ENCODE measurements around the gene KMT5C.

The KMT5C gene

GRCh38 chr19:55384131-55384919 is 44.6 kb downstream of the KMT5C start, which contains the start of gene TMEM238:
TMEM238 (minus strand) TSS chr19:55384292; CDS start chr19:55384259, 33 bp downstream.
- Histone ChIP-seq H3K18ac (ENCODE audit: low read depth in 1 of 2, low read length in 2 of 2) (peak within 1 kb of the TSS; percentile 61 to 74), H3K36me3 (ENCODE audit: control insufficient read depth in 1 of 2, insufficient read depth in 2 of 2, low read depth in 1 of 2, low read length in 2 of 2) (peaks cover 26% of the 10 kb centered on the region in 2 experiments), H4K91ac (ENCODE audit: low read length) (peak within 1 kb of the TSS; percentile 76), H3K27ac (ENCODE audit: low read length, poor library complexity, severe bottlenecking) (peak within 1 kb of the TSS; percentile 53), H3K79me1 (replicated peaks; ENCODE audit: low read length, poor library complexity, severe bottlenecking) (peaks cover 8% of the 10 kb centered on the region), H2BK120ac (ENCODE audit: low read depth, low read length) (peak within 1 kb of the TSS; percentile 24), H3K4me2 (ENCODE audit: low read length, poor library complexity, severe bottlenecking) (peak within 1 kb of the TSS; percentile 76), H3K4ac (ENCODE audit: low read depth in 1 of 2, low read length in 2 of 2) (peak within 1 kb of the TSS; percentile 76 to 89), H3K4me1 (ENCODE audit: control insufficient read depth, insufficient read depth, low read depth, low read length) (peaks cover 39% of the 10 kb centered on the region), H3K14ac (ENCODE audit: low read length in 2 of 2) (peak within 1 kb of the TSS in 1 of 2 experiments; percentile 44), H3K27me3 (ENCODE audit: control insufficient read depth in 1 of 2, insufficient read depth in 1 of 2, low read length in 2 of 2) (no peaks in the 10 kb centered on the region), H2BK5ac (ENCODE audit: low read depth, low read length, poor library complexity, severe bottlenecking) (no peak within 1 kb of the TSS), H3K9me3 (ENCODE audit: control insufficient read depth, low read length) (no peaks in the 10 kb centered on the region), H3K4me3 (ENCODE audit: insufficient read depth in 1 of 2, low read depth in 1 of 2, low read length in 2 of 2) (peak within 1 kb of the TSS; percentile 58 to 98), H2AFZ (ENCODE audit: low read depth, low read length) (peak within 1 kb of the TSS; percentile 66), H3K23ac (ENCODE audit: low read length in 2 of 2) (peak within 1 kb of the TSS; percentile 23 to 64), H4K8ac (ENCODE audit: low read length) (peak within 1 kb of the TSS; percentile 92), H2BK12ac (ENCODE audit: low read length in 2 of 2) (peak within 1 kb of the TSS in 1 of 2 experiments; percentile 9), H2BK15ac (ENCODE audit: low read depth, poor library complexity, severe bottlenecking) (peak within 1 kb of the TSS; percentile 34), H3K9ac (ENCODE audit: low read length) (peak within 1 kb of the TSS; percentile 98), H2AK5ac (ENCODE audit: low read length, severe bottlenecking) (peak within 1 kb of the TSS; percentile 43)
- 27% methylated on average over 55 of the region's 72 CpGs for WGBS
- no peak for DNase-seq

DNA sequence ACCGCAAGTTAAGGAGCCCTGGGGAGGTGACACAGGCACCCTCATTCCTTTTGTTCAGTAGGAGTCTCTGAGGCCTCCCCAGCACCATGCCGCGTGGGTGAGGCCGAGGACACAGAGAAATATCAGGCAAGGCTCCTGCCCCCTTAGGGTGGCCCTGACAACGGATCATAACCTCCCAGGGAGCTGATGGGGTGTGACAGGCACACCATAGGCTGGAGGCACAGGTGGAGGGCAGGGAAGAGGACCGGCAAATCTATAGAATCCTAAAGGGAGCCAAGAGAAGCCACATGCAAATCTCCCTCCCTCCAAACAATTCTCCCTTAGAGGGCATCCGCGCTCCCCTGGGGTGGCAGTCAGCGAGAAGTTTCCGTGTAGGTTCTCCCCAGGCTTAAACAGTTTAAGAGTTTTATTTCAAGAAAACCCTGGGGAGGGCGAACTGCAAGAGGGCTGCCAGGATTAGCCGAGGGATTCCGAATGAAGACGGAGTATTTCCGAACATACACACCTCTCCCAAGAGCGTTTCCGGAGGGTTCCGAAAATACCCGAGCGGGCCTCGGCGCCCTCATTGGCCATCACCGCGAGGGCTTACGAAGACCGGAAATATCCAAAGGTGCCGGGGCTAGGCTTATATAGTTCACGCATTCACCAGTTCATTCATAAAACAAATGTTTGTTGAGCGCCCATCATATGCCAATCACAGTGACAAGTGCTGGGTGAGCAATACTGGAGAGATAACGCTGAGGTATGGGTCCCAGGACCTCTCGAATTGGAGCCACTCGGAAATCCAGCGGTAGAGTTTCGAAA is 45.4 kb downstream of the KMT5C start:
- Histone ChIP-seq H3K27me3 (ENCODE audit: control insufficient read depth in 1 of 2, insufficient read depth in 1 of 2, low read length in 2 of 2) (no peaks in the 10 kb centered on the region), H3K9ac (ENCODE audit: low read length) (peak overlapping the region; percentile 98)
- 7% methylated on average over 32 of the region's 34 CpGs for WGBS

DNA sequence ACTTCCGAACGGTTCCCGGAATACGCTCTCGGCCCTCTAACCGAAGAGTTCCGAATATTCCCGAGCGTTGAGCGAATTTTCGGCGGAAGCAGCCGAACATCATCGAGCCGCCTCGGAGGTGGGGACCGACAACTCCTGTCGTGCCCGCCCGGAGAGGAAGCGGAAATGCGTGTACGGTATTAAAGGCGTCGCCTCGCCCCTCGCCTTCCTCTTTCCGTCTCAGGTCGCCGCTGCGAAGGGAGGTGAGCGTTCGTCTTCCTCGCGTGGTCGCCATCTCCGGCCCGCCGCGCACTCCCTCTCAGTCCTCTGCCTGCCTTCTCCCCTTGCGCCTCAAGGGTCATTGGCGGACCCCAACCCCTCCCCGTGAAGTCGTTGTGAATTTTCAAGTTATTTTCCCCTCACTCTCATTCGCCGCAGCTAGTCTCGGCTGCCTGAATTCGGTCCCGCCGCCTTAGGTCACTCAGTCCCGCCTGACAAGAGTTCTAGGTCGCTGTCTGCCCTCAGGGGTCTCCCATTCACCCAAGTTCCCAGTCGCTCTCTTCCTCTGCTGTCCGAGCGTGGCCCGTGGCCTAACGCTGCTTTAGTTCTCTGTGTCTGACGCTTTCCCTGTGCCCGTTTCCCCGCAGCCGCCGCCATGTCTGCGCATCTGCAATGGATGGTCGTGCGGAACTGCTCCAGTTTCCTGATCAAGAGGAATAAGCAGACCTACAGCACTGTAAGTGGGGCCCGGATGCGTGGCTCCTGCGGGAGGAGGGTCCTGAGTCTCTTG is 46.2 kb downstream of the KMT5C start, which contains the start of gene RPL28:
Gene RPL28, plus strand, starts transcription at position 209 of the 769 bp plus-strand sequence. Its CDS starts 426 bp downstream, at position 635.
- Histone ChIP-seq H2AK5ac (ENCODE audit: low read length, severe bottlenecking) (no peak within 1 kb of the TSS), H4K91ac (ENCODE audit: low read length) (peak within 1 kb of the TSS; percentile 45), H2BK120ac (ENCODE audit: low read depth, low read length) (peak within 1 kb of the TSS; percentile 21), H3K23ac (ENCODE audit: low read length in 2 of 2) (peak within 1 kb of the TSS in 1 of 2 experiments; percentile 23), H2BK15ac (ENCODE audit: low read depth, poor library complexity, severe bottlenecking) (no peak within 1 kb of the TSS), H3K4ac (ENCODE audit: low read depth in 1 of 2, low read length in 2 of 2) (peak within 1 kb of the TSS; percentile 52 to 89), H3K9ac (ENCODE audit: low read length) (peak within 1 kb of the TSS; percentile 98), H3K36me3 (ENCODE audit: control insufficient read depth in 1 of 2, insufficient read depth in 2 of 2, low read depth in 1 of 2, low read length in 2 of 2) (peaks cover 40 to 42% of the 10 kb centered on the region in 2 experiments), H2BK12ac (ENCODE audit: low read length in 2 of 2) (no peak within 1 kb of the TSS), H3K4me3 (ENCODE audit: insufficient read depth in 1 of 2, low read depth in 1 of 2, low read length in 2 of 2) (peak within 1 kb of the TSS; percentile 70 to 98), H3K9me3 (ENCODE audit: control insufficient read depth, low read length) (no peaks in the 10 kb centered on the region), H3K79me1 (replicated peaks; ENCODE audit: low read length, poor library complexity, severe bottlenecking) (peaks cover 8% of the 10 kb centered on the region), H2AFZ (ENCODE audit: low read depth, low read length) (no peak within 1 kb of the TSS), H3K27me3 (ENCODE audit: control insufficient read depth in 1 of 2, insufficient read depth in 1 of 2, low read length in 2 of 2) (no peaks in the 10 kb centered on the region), H3K4me1 (ENCODE audit: control insufficient read depth, insufficient read depth, low read depth, low read length) (peaks cover 53% of the 10 kb centered on the region), H3K14ac (ENCODE audit: low read length in 2 of 2) (peak within 1 kb of the TSS in 1 of 2 experiments; percentile 56), H3K4me2 (ENCODE audit: low read length, poor library complexity, severe bottlenecking) (peak within 1 kb of the TSS; percentile 67), H3K18ac (ENCODE audit: low read depth in 1 of 2, low read length in 2 of 2) (peak within 1 kb of the TSS; percentile 67 to 71), H3K27ac (ENCODE audit: low read length, poor library complexity, severe bottlenecking) (peak within 1 kb of the TSS; percentile 97), H4K8ac (ENCODE audit: low read length) (peak within 1 kb of the TSS; percentile 95), H2BK5ac (ENCODE audit: low read depth, low read length, poor library complexity, severe bottlenecking) (no peak within 1 kb of the TSS)
- WGBS, result under 1% methylated on average over 68 of the region's 68 CpGs
- peak; percentile 99 for DNase-seq

More for the DNA sequence above, 45.4 kb downstream of the KMT5C start:
- H3K18ac ChIP-seq (ENCODE audit: low read depth in 1 of 2, low read length in 2 of 2), result peak overlapping the region; percentile 71 to 74
- DNase-seq, result peak; percentile 97
- peak overlapping the region; percentile 43 for H2AK5ac ChIP-seq (ENCODE audit: low read length, severe bottlenecking)
- no peak overlapping the region for H2BK120ac ChIP-seq (ENCODE audit: low read depth, low read length)
- no peak overlapping the region for H2AFZ ChIP-seq (ENCODE audit: low read depth, low read length)
- peaks cover 47% of the 10 kb centered on the region for H3K4me1 ChIP-seq (ENCODE audit: control insufficient read depth, insufficient read depth, low read depth, low read length)
- no peaks in the 10 kb centered on the region for H3K9me3 ChIP-seq (ENCODE audit: control insufficient read depth, low read length)
- H3K14ac ChIP-seq (ENCODE audit: low read length in 2 of 2), result peak overlapping the region in 1 of 2 experiments; percentile 44
- H4K91ac ChIP-seq (ENCODE audit: low read length), result peak overlapping the region; percentile 5
- peak overlapping the region; percentile 95 for H4K8ac ChIP-seq (ENCODE audit: low read length)
- peaks cover 8% of the 10 kb centered on the region for H3K79me1 ChIP-seq (replicated peaks; ENCODE audit: low read length, poor library complexity, severe bottlenecking)
- H2BK15ac ChIP-seq (ENCODE audit: low read depth, poor library complexity, severe bottlenecking), result no peak overlapping the region
- peaks cover 34% of the 10 kb centered on the region in 2 experiments for H3K36me3 ChIP-seq (ENCODE audit: control insufficient read depth in 1 of 2, insufficient read depth in 2 of 2, low read depth in 1 of 2, low read length in 2 of 2)
- peak overlapping the region; percentile 27 to 89 for H3K4ac ChIP-seq (ENCODE audit: low read depth in 1 of 2, low read length in 2 of 2)
- H2BK5ac ChIP-seq (ENCODE audit: low read depth, low read length, poor library complexity, severe bottlenecking), result no peak overlapping the region
- peak overlapping the region; percentile 37 to 98 for H3K4me3 ChIP-seq (ENCODE audit: insufficient read depth in 1 of 2, low read depth in 1 of 2, low read length in 2 of 2)
- peak overlapping the region; percentile 67 for H3K4me2 ChIP-seq (ENCODE audit: low read length, poor library complexity, severe bottlenecking)
- no peak overlapping the region for H2BK12ac ChIP-seq (ENCODE audit: low read length in 2 of 2)
- peak overlapping the region in 1 of 2 experiments; percentile 23 for H3K23ac ChIP-seq (ENCODE audit: low read length in 2 of 2)
- H3K27ac ChIP-seq (ENCODE audit: low read length, poor library complexity, severe bottlenecking), result peak overlapping the region; percentile 97

All from mesenchymal stem cell (in vitro differentiated cells and primary cell).